Heart right ventricle (tissue), 16 donors: Measurements from ENCODE around the gene SCMH1. TPM values are rescaled to one million over a fixed set of nuclear protein-coding genes. Genes with fewer than 3 reads are reported as not detected.

Experiments
- ATAC-seq, 8 donors: fragments of 200-7000 bp; cut with Tn5 transposase; one replicate each; pipeline ENCODE4 v1.9.1; 2020; ENCODE audit warnings: mild to moderate bottlenecking in 8 of 8, moderate library complexity in 8 of 8, moderate number of reproducible peaks in 1 of 8
- DNase-seq, 2 donors: peaks; one replicate each; pipeline ENCODE4 v3.0.0-alpha.2; 2020
- H3K27ac ChIP-seq, 10 donors: fragments of 200-600 bp; sonication (generic) in 2 of 10; one replicate each; pipeline versions ENCODE4 v1.5.0 to v1.8.0; 2020 to 2022; ENCODE audit warnings: mild to moderate bottlenecking in 3 of 10
- H3K27me3 ChIP-seq, 7 donors: fragments of 200-600 bp; one replicate each; pipeline ENCODE4 v1.8.0; 2021 to 2022; ENCODE audit warnings: mild to moderate bottlenecking in 2 of 7
- H3K36me3 ChIP-seq, 9 donors: fragments of 200-600 bp; sonication (generic) in 1 of 9; one replicate each; pipeline versions ENCODE4 v1.5.0 to v1.8.0; 2020 to 2022; ENCODE audit warnings: mild to moderate bottlenecking in 2 of 9
- H3K4me1 ChIP-seq, 9 donors: fragments of 200-600 bp; sonication (generic) in 1 of 9; one replicate each; pipeline versions ENCODE4 v1.5.0 to v1.8.0; 2020 to 2022; ENCODE audit warnings: mild to moderate bottlenecking in 4 of 9
- H3K4me3 ChIP-seq, 10 donors: fragments of 200-600 bp; sonication (generic) in 2 of 10; one replicate each; pipeline versions ENCODE4 v1.5.0 to v1.8.0; 2020 to 2022; ENCODE audit warnings: mild to moderate bottlenecking in 7 of 10, moderate library complexity in 2 of 10
- H3K9me3 ChIP-seq, 11 donors: fragments of 200-600 bp in 10 of 11; sonication (generic) in 2 of 11; one replicate each; pipeline versions ENCODE4 v1.5.0 to v1.8.0; 2013 to 2022; ENCODE audit warnings: mild to moderate bottlenecking in 2 of 11, control low read depth in 1 of 11, moderate library complexity in 1 of 11
- CTCF ChIP-seq, 9 donors: fragments of 200-600 bp; sonication (generic) in 2 of 9; IDR thresholded peaks; one replicate each; pipeline versions ENCODE4 v1.5.0 to v1.8.0; 2021 to 2022; ENCODE audit warnings: antibody characterized with exemption in 9 of 9, mild to moderate bottlenecking in 5 of 9, moderate library complexity in 1 of 9
- WGBS, 2 donors: extraction: QIAGEN DNeasy Blood & Tissue Kit; methylation state at CpG; one replicate each; pipeline ENCODE4 v1.1.7; 2013; ENCODE audit warnings: inconsistent platforms in 1 of 2; 5-methylcytosine and 5-hydroxymethylcytosine counted together
- intact Hi-C, 10 donors: fragments of 100-400 bp; cut with DNase I; formaldehyde crosslinking; loops; one replicate each; pipeline versions ENCODE4 v1.11.1 to v1.14.2; 2022
- polyA plus RNA-seq, 2 donors: library from polyadenylated mRNA; stranded (reverse); fragments of 200-250 nt; gene quantifications; one replicate each; pipeline ENCODE4 v1.2.3, GENCODE V29; 2013
- total RNA-seq, 10 donors: library from RNA; stranded (reverse); fragmentation: NEBNext Ultra II Directional in 3 of 10; extraction: Animal tissue kit (Norgen Biotek cat#: 25700) in 3 of 10; gene quantifications; one replicate each; pipeline versions ENCODE4 v1.2.1 to v1.2.4, GENCODE V29; 2021 to 2023
- donor health status: Arrhythmogenic right ventricular cardiomyopathy.
- donor health status: ischemic (EF 13 %, LVEDD 7.1; RV severe dilation, severe dysfunction).
- donor health status: healthy with polysubstance abuse.
- donor health status: DM: no; HTN: yes; CAD: no.
- donor health status: DM: no; HTN: no; CAD: no.
- donor health status: ischemic (EF 25% LVEDD 6.9; RV normal size, moderate dysfunction).
- donor health status: ischemic (EF 25% LVEDD 5.7; RV mildly dilated, moderate dysfunction).
- donor health status: healthy.
- donor health status: DM: yes; HTN: yes; CAD: no.
- donor health status: Ischemic cardiomyopathy.
- donor health status: ischemic (EF 35%, LVEDD 5.7; RV mildly dilated, moderate dysfunction).
- donor health status: nonischemic (EF 11% LVEDD 7.7; RV severe dilation, severe dysfunction).
- donor health status: DM: yes; HTN: yes; CAD: no.
- donor health status: PGD.
- donor health status: ischemic (EF 29% LVEDD 5.4; RV normal size, mild dysfunction).
- donor health status: nonischemic (EF 23%, LVEDD 6.1; RV moderate dilation, normal function).

The SCMH1 gene
- total and polyA plus RNA-seq, 12 donors = 29.6 to 53.5 (median 43.8) TPM

DNA sequence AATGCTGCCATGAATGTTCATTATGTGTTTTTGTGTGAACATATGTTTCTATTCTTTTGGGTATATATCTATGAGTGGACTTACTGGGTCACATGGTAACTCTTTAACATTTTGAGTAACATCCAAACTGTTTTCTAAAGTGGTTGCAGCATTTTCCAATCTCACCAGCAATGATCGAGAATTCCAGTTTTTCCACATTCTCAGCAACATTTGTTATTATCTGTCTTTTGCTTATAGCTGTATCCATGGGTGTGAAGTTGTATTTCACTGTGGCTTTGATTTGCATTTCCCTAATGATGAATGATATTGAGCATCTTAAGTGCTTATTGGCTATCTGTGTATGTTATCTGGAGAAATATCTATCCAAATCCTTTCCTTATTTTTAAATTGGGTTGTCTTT is 131.4 kb downstream of the SCMH1 start:
- peak overlapping the region in 1 of 10 donors; percentile 84 for H3K27ac ChIP-seq
- intact Hi-C loops = loop anchor here in 3 of 10 donors (10.0 kb wide), 3 partner anchors 66 to 126 kb away; partner anchors contain the start of gene SLFNL1 (in 1 of the 3)
- H3K4me1 ChIP-seq = peaks cover 2 to 29% (median 25%) of the 10 kb centered on the region in 9 donors

GRCh38 chr1:41110286-41110685 is 131.8 kb downstream of the SCMH1 start:
- DNase-seq (no peak), ATAC-seq (no peak)
- peak overlapping the region in 9 of 10 donors; percentile 51 to 87 (median 81) for H3K27ac ChIP-seq
- peaks cover 0 to 38% (median 9%) of the 10 kb centered on the region in 9 donors for H3K36me3 ChIP-seq
- no peaks in the 10 kb centered on the region for H3K9me3 ChIP-seq
- H3K27me3 ChIP-seq = no peaks in the 10 kb centered on the region
- H3K4me3 ChIP-seq = no peak overlapping the region
- 63 to 76% methylated on average over 1 of the region's 1 CpG for WGBS, 2 donors
- intact Hi-C loops = loop anchor here in 3 of 10 donors (10.0 kb wide), 3 partner anchors 65 to 125 kb away; partner anchors contain the start of gene SLFNL1 (in 1 of the 3)
- TF ChIP-seq CTCF (IDR thresholded peaks at IDR 0.05) = no peak
- peaks cover 2 to 29% (median 25%) of the 10 kb centered on the region in 9 donors for H3K4me1 ChIP-seq

More for the DNA sequence above, 131.4 kb downstream of the SCMH1 start:
- H3K27me3 ChIP-seq = no peaks in the 10 kb centered on the region
- no peak overlapping the region for H3K4me3 ChIP-seq
- TF ChIP-seq CTCF (IDR thresholded peaks at IDR 0.05) = no peak
- peaks cover 0 to 42% (median 9%) of the 10 kb centered on the region in 9 donors for H3K36me3 ChIP-seq
- DNase-seq (no peak), ATAC-seq (no peak)
- H3K9me3 ChIP-seq = no peaks in the 10 kb centered on the region
- 79 to 93% methylated on average over 1 of the region's 1 CpG for WGBS, 2 donors

DNA sequence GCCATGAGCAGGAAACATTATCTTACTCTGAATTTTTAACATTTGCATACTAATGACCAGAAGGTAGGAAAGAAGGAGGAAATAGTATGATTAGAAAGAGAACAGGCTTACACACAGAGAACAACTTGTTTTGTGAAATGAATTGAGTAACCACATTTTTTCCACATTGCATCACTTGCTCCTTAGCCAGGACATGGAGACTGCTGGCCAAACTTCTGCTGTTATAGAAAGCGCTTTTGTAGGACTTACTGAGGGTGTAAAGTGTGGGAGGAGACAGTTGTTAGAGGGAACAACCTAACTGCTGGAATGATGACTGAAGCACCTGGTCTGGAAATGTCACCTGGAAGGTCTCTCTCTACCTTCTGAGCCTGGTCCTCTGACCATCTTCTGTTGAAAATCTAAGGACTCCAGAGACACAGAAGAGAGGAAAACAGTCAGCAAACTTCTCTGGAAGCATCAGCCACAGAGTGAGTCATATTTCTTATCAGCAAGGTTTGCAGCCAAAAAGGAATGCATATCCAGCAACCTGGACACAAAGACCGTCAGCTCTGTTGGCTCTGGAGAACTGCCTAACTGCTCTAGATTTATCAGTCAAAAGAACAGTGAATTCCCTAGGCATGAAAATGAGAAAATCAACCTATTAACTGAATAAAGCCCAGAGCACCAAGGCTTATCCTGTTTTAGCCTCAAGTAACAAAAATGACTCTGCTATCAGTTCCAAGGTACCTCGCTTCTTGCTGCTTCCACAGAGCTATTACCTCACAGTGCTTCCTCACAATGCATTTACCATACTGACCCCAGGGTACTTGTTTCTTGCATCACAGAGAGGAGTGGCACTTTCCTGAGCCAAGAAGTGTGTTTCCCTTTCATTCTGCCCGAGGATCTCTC is 132.6 kb downstream of the SCMH1 start:
- Histone ChIP-seq H3K9me3 (no peaks in the 10 kb centered on the region), H3K27me3 (no peaks in the 10 kb centered on the region), H3K36me3 (peaks cover 0 to 35% (median 9%) of the 10 kb centered on the region in 9 donors), H3K4me1 (peaks cover 2 to 29% (median 25%) of the 10 kb centered on the region in 9 donors), H3K27ac (peak overlapping the region; percentile 51 to 87 (median 82)), H3K4me3 (no peak overlapping the region)
- intact Hi-C loops = loop anchor here in 6 of 10 donors (5.0 to 10.0 kb wide), 5 partner anchors 62 to 125 kb away; partner anchors contain the start of gene SLFNL1 (in 1 of the 6)
- 17 to 38% methylated on average over 4 of the region's 4 CpGs for WGBS, 2 donors
- no peak for TF ChIP-seq CTCF (IDR thresholded peaks at IDR 0.05)
- ATAC-seq (peak; percentile 81 to 95 (median 90)), DNase-seq (peak in 1 of 2 donors; percentile 58)

- Histone ChIP-seq H3K9me3 (no peaks in the 10 kb centered on the region), H3K36me3 (peaks cover 0 to 27% (median 9%) of the 10 kb centered on the region in 9 donors), H3K27ac (peak overlapping the region; percentile 51 to 87 (median 82)), H3K27me3 (no peaks in the 10 kb centered on the region), H3K4me1 (peaks cover 2 to 35% (median 31%) of the 10 kb centered on the region in 9 donors), H3K4me3 (no peak overlapping the region)
- TF ChIP-seq CTCF (IDR thresholded peaks at IDR 0.05) = no peak
- DNase-seq (no peak), ATAC-seq (peak in 5 of 8 donors; percentile 26 to 63 (median 49))
- intact Hi-C loops = loop anchor here in 3 of 10 donors (5.0 to 10.0 kb wide), 3 partner anchors 61 to 126 kb away; no protein-coding TSS in a partner anchor
- 78 to 80% methylated on average over 1 of the region's 1 CpG for WGBS, 2 donors
Observed at GRCh38 chr1:41108696-41109275, 133.3 kb downstream of the SCMH1 start.
